T-helper 1 cell (primary cell): ENCODE results near the gene THRB.
"Not testable (repeated sequence)": the region's sequence is repeated elsewhere in the genome, so short reads cannot be mapped to it uniquely, and the experiment has no call there.

Experiments
- DNase-seq, 5 donors: peaks; one replicate each; pipeline ENCODE4 v3.0.0-alpha.2; 2012 to 2020

Gene THRB

DNA sequence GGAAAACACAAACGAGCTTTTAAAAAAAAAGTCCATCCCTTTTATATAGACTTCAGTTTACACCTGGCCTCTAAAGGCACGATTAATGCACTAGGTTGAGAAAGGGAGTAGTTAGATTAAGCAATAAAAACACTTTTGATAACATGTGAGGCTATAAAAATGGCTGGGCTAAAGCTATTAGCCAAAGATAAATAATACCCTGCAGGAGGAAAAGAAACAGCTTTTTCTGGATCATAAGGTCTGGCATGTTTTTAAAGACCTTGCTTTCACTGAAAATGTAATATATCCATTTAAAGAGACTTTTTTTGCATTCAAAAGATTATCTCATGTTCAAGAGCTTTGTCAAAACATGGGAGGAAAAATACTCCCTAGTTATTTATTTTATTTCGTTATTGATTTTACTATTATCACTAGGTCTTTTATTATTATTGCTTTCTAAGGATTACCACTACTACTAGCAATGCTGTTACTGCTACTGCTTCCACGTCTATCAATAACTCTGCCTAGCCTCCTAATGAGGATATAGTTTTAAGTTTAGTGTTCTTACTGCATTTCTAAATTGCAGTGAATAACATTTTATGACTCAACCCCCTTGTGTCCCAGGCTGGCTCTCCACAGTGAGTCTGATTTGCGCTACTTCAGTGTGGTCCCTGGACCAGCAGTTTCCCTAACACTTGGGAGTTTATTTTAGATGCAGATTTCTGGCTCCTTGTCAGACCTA, 93.4 kb downstream of the THRB start:
- DNase-seq = no peak

- no peak for DNase-seq
Measured at GRCh38 chr3:24400450-24400849, 94.2 kb downstream of the THRB start.

GRCh38 chr3:24400015-24400414, 94.6 kb downstream of the THRB start:
- no peak for DNase-seq

DNA sequence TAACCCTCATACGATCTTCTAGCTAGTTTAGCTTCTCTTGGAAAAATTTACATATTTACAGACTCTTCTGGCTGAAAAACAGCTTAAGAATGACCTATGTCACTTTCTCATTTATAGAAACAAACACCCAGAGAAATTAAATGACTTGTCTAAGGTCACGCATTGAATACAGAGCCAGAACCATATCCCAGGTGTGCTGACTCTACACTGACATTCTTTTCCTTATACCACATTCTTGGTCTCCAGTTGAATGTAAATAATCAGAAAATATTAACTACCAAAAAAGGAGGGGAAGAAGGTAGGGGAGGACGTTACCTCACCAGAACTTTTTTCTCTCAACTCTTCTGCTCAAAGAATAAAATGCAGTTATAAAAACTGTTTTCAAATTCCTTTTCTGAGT, 95.0 kb downstream of the THRB start:
- DNase-seq = no peak

DNA sequence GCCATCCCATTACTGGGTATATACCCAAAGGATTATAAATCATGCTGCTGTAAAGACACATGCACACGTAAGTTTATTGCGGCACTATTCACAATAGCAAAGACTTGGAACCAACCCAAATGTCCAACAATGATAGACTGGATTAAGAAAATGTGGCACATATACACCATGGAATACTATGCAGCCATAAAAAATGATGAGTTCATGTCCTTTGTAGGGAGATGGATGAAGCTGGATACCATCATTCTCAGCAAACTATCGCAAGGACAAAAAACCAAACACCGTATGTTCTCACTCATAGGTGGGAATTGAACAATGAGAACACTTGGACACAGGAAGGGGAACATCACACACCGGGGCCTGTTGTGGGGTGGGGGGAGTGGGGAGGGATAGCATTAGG, 95.9 kb downstream of the THRB start:
- not testable (repeated sequence) for DNase-seq

- no peak for DNase-seq
Measured at GRCh38 chr3:24396338-24396737, 98.3 kb downstream of the THRB start.

DNA sequence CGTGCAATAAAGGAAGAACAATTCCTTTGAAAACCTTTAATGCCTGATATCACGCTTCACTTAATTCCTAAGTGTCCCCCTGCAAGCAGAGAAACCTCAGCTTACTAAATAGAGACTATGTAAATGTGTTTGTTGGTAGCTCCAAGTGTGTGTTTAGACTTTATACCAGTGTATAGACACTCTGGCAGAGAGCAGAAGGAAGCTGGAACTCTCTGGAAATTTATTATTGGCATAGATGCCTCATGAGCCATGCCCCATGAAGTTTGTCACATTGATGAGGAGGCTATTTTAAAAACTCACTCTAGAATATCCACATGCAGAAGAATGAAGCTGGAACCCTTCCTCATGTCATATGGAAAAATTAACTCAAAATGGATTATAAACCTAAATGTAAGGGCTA, 99.9 kb downstream of the THRB start:
- DNase-seq = no peak

DNA sequence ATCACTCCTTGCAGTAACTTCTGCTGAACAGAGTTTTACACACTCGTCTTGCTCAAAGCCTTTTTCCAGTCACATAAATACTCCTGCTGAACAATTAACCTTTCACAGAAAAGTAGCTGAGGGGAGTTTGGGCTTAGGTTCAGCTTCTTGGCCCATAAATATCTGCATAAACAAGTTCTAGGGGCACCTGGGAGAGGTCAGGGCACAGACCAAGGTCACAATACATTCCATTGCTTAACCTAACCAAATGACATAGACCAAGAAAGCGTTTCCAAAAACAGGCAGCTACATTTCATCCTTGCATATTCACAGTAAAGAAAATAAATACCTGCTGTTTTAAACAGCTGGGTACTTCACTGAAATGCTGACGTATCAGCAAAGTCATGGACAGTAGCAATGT, 101.3 kb downstream of the THRB start:
- DNase-seq = no peak

- no peak for DNase-seq
Measured at GRCh38 chr3:24390169-24391130, 104.2 kb downstream of the THRB start.

DNA sequence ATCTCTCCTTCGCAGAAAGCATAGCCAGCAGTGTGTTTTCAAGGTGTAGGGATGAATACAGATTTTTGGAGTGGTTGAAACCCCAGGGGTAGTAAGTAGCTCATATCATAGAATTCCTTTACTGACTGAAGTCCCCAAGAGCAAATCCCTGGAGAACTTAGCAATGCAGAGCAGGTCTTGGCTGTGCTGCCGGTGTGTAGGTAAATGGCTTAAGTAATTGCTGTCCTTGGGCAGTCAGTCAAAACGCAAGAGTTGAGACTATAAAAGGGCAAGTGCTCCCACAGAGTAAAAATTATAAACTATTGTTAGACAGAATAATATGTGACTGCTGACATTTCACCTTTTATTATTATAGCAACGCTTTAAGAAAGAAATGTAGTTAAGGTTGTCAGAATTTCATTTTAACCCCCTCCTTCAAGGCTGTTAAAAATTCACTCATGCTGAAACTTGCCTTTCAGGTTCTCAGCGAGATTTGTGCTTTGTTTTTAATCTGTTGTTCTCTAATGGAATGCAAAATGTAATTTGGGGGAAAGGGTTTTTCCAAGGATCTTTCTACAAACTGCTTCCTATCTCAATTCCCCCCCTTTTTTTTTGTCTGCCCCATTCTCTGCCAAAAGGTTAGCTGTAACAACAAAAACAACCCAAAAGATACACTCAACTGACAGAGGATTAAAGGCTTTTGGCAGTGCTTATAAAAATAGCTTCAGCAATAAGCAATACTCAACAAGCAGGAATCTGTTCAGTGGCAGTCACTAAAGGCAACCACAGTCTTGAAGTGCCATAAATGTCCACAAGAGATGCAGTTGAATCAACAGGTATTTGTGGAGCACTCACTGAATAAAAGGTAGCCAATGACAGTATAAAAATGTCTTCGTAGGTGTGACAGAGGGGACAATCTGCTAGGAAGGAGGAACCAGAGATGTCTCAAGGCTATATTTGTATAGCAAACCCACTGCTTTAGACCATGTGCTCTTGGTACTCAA, 105.3 kb downstream of the THRB start:
- DNase-seq = no peak

DNA sequence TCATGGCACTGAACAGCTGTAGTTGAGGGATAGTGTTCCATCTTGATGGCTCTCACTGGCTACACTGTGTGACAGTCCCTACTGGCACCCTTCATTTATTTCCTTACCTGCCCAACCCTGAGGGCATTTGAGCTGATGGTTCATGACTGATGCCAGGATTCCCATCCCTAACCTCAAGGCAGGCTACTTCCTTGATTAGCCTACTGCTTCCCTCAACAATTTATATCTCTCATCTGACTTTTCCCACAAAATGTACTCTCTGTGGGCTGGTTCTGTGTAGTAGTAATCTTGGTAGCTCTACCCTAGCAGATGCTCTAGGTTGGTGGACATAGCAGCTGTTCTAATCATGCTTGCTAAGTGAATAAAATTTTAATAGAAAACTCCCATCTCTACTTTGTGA, 106.0 kb downstream of the THRB start:
- no peak for DNase-seq

DNA sequence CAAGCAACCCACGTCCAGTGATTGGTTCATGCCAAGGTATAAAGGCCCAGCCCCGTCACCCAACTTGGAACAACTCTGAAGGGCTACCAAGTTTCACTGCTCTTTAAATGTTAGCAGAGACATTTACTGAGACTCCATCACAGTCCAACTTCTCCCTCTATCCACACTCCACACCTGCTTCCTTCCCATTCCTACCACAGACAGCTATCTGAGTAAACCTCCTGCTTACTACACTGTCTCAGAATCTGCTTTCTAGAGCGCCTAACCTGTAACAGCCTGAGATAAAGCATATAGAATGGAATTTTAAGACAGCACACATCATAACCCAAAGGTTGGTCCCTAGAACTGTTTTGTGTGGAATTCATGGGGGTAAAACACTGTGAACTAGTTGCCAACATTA, 106.5 kb downstream of the THRB start:
- DNase-seq = no peak

- DNase-seq = no peak
Measured at GRCh38 chr3:24387493-24387892, 107.2 kb downstream of the THRB start.

DNA sequence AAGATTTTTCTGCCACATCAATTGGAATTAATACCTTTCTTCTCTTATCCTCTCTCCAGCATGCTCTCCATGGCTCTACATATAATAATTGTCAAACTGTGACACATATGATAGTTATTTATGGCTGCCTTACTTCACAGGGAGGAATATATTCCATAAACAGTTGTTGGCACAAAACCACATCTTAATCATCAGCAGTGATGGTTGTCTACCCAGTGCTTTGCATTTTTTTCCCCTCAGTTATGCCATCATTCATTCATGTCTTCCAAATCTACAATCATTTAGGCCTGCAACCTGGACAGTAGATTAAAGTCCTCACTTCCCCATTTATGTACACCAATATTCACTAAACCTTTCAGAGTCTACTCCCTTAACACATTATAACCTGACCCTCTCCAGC, 107.7 kb downstream of the THRB start:
- DNase-seq = no peak

- DNase-seq = no peak
Measured at GRCh38 chr3:24386458-24386857, 108.2 kb downstream of the THRB start.

DNA sequence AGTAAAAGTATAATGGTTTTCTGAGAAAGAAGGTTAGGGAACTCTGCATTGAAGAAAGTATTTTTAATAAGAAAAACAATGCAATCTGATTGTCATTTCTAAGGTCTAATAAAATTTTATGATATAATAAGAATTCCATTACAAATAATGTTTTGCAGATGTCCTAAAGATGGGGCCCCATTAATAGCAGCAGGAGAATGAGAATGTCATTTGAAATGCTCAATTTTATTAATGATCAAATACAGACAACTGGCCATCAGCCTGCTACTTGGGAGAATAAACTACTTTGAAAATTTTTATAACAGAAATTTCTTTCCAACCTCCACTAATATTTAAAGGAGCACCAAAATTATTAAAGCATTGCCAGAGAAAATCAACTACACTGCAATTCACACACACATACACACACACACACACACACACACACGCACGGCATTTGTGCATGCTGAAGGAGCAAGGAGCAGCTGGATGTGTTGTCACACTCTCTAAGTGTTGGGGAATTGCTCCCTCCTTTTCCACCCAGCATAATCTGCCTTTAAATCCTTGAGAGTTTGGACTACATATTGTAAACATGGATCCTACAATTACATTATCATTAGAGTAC, 109.5 kb downstream of the THRB start:
- DNase-seq = no peak

GRCh38 chr3:24382647-24383046, 112.0 kb downstream of the THRB start:
- no peak for DNase-seq

GRCh38 chr3:24379936-24380335, 114.7 kb downstream of the THRB start:
- DNase-seq = no peak

- no peak for DNase-seq
Measured at GRCh38 chr3:24378313-24378712, 116.3 kb downstream of the THRB start.

GRCh38 chr3:24377218-24377993, 117.2 kb downstream of the THRB start:
- DNase-seq = no peak

GRCh38 chr3:24375947-24376384, 118.7 kb downstream of the THRB start:
- no peak for DNase-seq

GRCh38 chr3:24374801-24375200, 119.8 kb downstream of the THRB start:
- DNase-seq = no peak
